ENCODE data around the gene XPO4.
A peak's percentile ranks its signal among the peaks of the same experiment; 100 is the strongest.
"Not testable (repeated sequence)": the region's sequence is repeated elsewhere in the genome, so short reads cannot be mapped to it uniquely, and the experiment has no call there.

The XPO4 gene
- 83.7 to 85.4 reads per million in 2 donors for total RNA-seq

DNA sequence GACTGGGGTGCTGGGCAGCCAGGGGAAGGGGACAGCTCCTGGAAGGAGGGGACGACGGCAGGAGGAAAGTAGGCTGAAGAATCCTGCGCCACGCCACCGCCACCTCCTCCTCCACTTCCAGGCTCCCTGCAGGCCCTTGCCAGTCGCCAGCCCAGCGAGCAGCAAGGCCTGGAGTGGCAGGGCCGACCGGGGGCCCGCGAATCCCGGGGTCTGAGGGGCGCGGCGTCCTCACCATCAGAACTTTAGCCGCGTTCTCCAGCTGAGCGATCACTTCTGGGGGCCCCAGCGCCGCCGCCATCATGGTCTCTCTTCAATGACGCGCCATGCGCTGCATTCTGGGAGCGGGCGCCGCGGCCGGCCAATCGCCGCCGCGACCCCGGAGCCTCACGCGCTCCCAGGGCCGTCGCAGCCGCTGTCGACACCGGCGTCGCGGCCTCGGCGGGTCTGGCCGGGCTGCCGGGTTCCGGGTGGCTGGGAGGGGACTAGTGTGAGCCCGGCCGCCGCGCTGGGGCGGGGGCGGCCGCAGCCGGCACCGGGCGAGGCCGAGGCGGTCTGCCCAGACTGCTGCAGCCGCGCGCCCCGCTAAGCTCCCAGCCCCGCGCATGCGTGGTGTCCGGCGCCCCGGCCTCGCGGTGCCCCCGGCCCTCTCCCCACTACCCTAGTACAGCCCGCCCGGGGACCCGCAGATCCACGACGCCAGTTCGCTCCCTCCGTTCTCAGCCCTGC lies at the start of gene XPO4:
Gene XPO4, minus strand, starts transcription at position 309 of the 726 bp plus-strand sequence. Its CDS starts 8 bp downstream, at position 301.
- DNase-seq: peak; percentile 61 to 90 (median 73)

- DNase-seq: not testable (repeated sequence)
These were observed 45.5 kb upstream of the XPO4 start for GRCh38 chr13:20948001-20948400.

GRCh38 chr13:20945952-20946383 lies 43.4 kb upstream of the XPO4 start:
- DNase-seq: peak in 1 of 5 experiments; percentile 22

- no peak for DNase-seq
These were observed 40.5 kb upstream of the XPO4 start for GRCh38 chr13:20942938-20943559.

DNA sequence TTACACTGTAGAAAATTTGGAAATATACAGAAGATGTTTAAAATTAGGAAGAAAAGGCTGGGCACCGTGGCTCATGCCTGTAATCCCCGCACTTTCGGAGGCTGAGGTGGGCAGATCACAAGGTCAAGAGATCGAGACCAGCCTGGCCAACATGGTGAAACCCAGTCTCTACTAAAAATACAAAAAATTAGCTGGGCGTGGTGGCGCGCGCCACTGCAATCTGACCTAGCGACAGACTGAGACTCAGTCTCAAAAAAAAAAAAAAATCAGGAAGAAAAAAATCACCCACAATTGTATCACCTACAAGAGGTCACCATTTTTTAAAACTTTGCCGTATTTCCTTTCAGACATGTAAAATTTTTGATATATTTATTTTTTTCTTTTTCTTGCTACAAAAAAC lies 38.0 kb upstream of the XPO4 start:
- not testable (repeated sequence) for DNase-seq

DNA sequence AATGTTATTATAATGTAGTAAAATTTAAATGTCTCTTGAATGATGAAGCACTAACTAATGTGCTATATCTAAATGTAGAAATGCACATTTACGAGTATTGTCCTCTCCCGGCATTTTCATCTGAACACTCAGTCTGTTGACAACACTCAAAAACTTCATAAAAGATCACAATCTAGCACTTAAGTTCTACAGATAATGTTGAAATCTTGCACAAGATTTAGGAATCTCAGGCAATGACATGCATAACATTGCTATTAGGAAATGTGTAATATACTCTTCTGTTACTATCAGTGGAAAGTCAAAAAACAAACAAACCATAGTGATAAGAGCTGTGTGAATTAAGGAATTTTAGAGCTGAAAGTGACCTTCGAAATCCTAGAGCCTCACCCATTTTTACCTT lies 37.5 kb upstream of the XPO4 start:
- DNase-seq: no peak

DNA sequence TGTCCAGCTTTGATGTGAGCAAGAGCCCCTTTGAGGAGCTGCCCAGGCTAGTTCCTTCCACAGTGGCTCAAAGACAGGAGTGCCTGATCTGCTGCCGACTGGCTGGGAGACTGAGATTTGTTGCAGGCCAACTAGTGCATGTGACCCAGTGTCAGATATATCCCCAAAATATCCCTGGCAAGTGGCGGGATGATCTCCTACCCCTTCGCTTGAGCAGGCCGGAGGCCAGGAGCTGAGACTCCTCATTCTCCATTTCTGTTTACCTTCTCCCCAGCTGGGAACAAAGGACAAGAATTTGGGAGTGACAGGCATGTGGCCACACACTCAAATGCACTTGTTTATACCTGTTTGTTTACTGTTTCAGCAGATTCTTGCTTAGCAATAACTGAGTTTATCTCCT lies 37.1 kb upstream of the XPO4 start:
- no peak for DNase-seq

DNA sequence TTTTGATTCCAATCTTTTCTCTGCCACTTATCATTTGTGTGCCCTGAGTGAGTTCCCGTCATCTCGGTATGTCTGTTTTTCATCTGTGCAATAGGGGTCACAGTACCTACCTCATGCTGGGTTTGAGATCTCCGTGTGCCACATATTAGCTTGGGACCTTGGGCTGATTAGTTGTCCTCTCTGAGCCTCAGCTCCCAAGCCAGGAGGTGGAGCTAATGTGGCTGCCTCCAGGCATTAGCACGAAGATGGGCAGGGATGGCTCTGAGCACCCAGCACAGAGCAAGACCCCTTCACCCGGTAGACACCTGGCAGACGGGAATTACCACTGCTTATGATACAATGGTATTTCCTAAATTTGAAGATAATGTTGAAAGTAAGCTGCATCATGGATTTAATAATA lies 35.8 kb upstream of the XPO4 start:
- no peak for DNase-seq

- DNase-seq: no peak
These were observed 25.2 kb upstream of the XPO4 start for GRCh38 chr13:20927596-20928257.

DNA sequence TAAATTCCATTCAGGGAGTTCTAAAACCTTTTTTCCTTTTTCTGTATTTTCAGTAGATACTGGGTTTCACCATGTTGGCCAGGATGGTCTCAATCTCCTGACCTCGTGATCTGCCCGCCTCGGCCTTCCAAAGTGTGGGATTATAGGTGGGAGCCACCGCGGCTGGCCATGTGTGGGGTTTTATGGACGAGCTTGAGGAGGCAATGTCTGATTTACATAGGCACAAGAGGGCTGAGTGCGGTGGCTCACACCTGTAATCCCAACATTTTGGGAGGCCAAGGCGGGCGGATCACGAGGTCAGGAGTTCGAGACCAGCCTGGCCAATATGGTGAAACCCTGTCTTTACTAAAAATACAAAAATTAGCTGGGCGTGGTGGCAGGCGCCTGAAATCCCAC lies 22.8 kb upstream of the XPO4 start:
- not testable (repeated sequence) for DNase-seq

DNA sequence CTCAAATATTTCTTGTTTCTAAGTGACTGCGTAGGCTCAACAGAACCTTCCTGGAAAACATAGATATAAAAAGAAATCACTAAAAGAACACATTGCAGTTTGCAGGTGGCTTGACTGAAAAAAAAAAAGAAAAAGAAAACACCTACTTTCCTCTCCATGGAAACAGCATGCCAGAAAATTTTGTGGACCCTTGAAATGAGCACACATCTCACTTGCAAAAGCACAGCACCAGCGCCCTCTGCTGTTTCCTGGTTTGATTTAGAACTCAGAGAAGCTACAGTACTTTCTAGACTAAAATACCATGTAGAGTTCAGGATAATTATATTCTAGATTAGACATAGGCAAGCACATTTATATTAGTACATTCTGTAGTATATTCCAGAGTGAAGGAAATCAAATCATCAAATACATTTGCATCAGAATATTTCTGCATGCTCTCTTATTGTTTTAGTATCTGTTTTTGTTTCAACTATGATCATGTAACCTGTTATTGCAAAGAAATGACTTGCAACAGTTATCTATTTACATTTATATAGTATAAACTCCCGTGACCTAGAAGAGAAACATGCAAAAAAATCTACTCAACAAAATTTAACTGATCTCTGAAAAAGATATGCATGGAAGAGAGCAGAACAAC lies 22.3 kb upstream of the XPO4 start:
- DNase-seq: peak; percentile 27 to 70 (median 49)

DNA sequence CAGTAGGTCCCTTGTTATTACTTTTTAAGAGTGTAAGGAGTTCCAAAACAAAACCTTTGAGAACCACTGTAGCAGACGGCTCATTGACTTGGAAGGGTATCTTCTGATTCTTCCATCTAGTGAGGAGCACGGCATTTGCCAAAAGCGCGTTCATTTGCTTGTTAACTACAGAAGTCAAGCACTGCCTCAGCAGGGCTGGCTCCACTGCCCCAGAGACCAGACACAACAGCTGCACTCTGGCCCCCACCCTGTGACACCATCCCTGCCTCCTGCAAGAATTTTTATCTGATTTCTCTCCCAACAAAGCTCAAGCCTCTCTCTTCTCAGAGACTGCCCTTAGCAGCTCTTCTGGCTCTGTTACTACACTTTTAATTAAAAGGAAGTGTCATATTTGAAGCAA lies 20.7 kb upstream of the XPO4 start:
- DNase-seq: no peak

- no peak for DNase-seq
These were observed 19.0 kb upstream of the XPO4 start for GRCh38 chr13:20921572-20921971.

GRCh38 chr13:20915676-20916075 lies 13.1 kb upstream of the XPO4 start:
- DNase-seq: not testable (repeated sequence)

- peak in 1 of 5 experiments; percentile 26 for DNase-seq
These were observed 8.5 kb upstream of the XPO4 start for GRCh38 chr13:20911037-20911436.

GRCh38 chr13:20908714-20909497 lies 6.4 kb upstream of the XPO4 start:
- DNase-seq: no peak

- no peak for DNase-seq
These were observed 2.4 kb upstream of the XPO4 start for GRCh38 chr13:20904908-20905307.

DNA sequence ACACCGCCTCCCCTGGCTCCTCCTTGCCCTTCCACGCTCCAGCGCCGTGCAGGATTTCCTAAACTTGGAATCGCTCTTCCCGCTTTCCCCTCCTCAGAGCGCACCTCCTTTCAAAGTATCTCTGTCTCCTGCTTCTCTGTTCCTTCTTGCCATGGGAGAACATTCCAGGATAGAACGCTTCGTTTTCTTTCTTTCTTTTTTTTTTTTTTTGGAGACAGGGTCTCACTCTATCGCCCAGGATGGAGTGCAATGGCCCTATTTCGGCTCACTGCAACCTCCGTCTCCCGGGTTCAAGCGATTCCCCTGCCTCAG lies 574 bp upstream of the XPO4 start:
- no peak for DNase-seq

GRCh38 chr13:20901668-20902437 lies 693 bp downstream of the XPO4 start:
- peak in 3 of 5 experiments; percentile 13 to 24 (median 13) for DNase-seq

DNA sequence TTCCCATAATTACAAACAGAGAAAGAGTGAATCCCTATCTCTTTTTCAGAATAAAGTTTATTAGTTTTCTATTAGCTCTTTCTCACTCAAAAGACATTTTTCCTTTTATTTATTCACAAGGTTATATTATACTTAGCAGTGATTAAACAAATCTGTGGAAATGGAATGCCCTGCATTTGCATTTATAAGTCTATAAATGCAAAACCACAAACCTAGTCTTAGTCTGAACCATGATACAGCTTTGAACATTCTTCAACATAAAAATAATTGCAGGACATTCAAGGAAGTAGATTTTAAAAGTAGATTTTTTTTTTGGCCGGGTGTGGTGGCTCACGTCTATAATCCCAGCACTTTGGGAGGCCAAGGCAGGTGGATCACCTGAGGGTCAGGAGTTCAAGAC lies 8.3 kb downstream of the XPO4 start:
- DNase-seq: no peak

DNA sequence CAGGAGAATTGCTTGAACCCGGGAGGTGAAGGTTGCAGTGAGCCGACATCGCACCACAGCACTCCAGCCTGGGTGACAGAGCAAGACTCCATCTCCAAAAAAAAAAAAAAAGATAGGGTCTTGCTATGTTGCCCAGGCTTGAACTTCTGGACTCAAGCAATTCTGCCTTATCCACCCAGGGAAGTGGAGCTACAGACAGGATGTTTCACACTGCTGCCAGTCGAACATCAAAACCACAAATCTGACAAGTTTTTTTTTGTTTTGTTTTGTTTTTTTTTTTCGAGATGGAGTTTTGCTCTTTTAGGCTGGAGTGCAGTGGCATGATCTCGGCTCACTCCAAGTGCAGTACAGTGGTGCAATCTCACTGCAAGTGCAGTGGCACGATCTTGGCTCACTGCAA lies 10.8 kb downstream of the XPO4 start:
- DNase-seq: peak in 2 of 5 experiments; percentile 48 to 81

DNA sequence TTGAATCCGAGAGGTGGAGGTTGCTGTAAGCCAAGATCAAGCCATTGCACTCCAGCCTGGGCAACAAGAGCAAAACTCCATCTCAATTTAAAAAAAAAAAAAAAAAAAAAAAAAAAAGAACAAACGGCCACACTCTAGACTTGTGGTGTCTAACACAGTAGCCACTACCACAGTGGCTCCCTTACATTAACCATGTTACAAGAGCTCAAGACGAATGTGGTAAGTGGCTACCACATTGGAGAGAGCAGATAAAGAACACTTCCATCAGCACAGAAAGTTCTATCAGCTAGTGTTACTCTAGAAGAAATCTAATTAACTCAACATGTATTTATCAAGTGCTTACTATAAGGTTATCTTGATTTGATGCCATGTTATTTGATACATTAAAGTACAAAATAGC lies 11.5 kb downstream of the XPO4 start:
- peak in 1 of 5 experiments; percentile 62 for DNase-seq

All from T-helper 2 cell (primary cell).